Heart right ventricle (tissue), 16 donors: ENCODE data around the gene DNAJB6. TPM values are rescaled to one million over a fixed set of nuclear protein-coding genes. Genes with fewer than 3 reads are reported as not detected.

Source experiments
- ATAC-seq, 8 donors: fragments of 200-7000 bp; cut with Tn5 transposase; one replicate each; pipeline ENCODE4 v1.9.1; 2020; ENCODE audit warnings: mild to moderate bottlenecking in 8 of 8, moderate library complexity in 8 of 8, moderate number of reproducible peaks in 1 of 8
- DNase-seq, 2 donors: peaks; one replicate each; pipeline ENCODE4 v3.0.0-alpha.2; 2020
- H3K27ac ChIP-seq, 10 donors: fragments of 200-600 bp; sonication (generic) in 2 of 10; one replicate each; pipeline versions ENCODE4 v1.5.0 to v1.8.0; 2020 to 2022; ENCODE audit warnings: mild to moderate bottlenecking in 3 of 10
- H3K27me3 ChIP-seq, 7 donors: fragments of 200-600 bp; one replicate each; pipeline ENCODE4 v1.8.0; 2021 to 2022; ENCODE audit warnings: mild to moderate bottlenecking in 2 of 7
- H3K36me3 ChIP-seq, 9 donors: fragments of 200-600 bp; sonication (generic) in 1 of 9; one replicate each; pipeline versions ENCODE4 v1.5.0 to v1.8.0; 2020 to 2022; ENCODE audit warnings: mild to moderate bottlenecking in 2 of 9
- H3K4me1 ChIP-seq, 9 donors: fragments of 200-600 bp; sonication (generic) in 1 of 9; one replicate each; pipeline versions ENCODE4 v1.5.0 to v1.8.0; 2020 to 2022; ENCODE audit warnings: mild to moderate bottlenecking in 4 of 9
- H3K4me3 ChIP-seq, 10 donors: fragments of 200-600 bp; sonication (generic) in 2 of 10; one replicate each; pipeline versions ENCODE4 v1.5.0 to v1.8.0; 2020 to 2022; ENCODE audit warnings: mild to moderate bottlenecking in 7 of 10, moderate library complexity in 2 of 10
- H3K9me3 ChIP-seq, 11 donors: fragments of 200-600 bp in 10 of 11; sonication (generic) in 2 of 11; one replicate each; pipeline versions ENCODE4 v1.5.0 to v1.8.0; 2013 to 2022; ENCODE audit warnings: mild to moderate bottlenecking in 2 of 11, control low read depth in 1 of 11, moderate library complexity in 1 of 11
- WGBS, 2 donors: extraction: QIAGEN DNeasy Blood & Tissue Kit; methylation state at CpG; one replicate each; pipeline ENCODE4 v1.1.7; 2013; ENCODE audit warnings: inconsistent platforms in 1 of 2; 5-methylcytosine and 5-hydroxymethylcytosine counted together
- intact Hi-C, 10 donors: fragments of 100-400 bp; cut with DNase I; formaldehyde crosslinking; loops; one replicate each; pipeline versions ENCODE4 v1.11.1 to v1.14.2; 2022
- polyA plus RNA-seq, 2 donors: library from polyadenylated mRNA; stranded (reverse); fragments of 200-250 nt; gene quantifications; one replicate each; pipeline ENCODE4 v1.2.3, GENCODE V29; 2013
- total RNA-seq, 10 donors: library from RNA; stranded (reverse); fragmentation: NEBNext Ultra II Directional in 3 of 10; extraction: Animal tissue kit (Norgen Biotek cat#: 25700) in 3 of 10; gene quantifications; one replicate each; pipeline versions ENCODE4 v1.2.1 to v1.2.4, GENCODE V29; 2021 to 2023
- TF ChIP-seq, protein P1 (sequence below), 9 donors: fragments of 200-600 bp; sonication (generic) in 2 of 9; IDR thresholded peaks; one replicate each; pipeline versions ENCODE4 v1.5.0 to v1.8.0; 2021 to 2022; ENCODE audit warnings: antibody characterized with exemption in 9 of 9, mild to moderate bottlenecking in 5 of 9, moderate library complexity in 1 of 9
- donor health status: Arrhythmogenic right ventricular cardiomyopathy.
- donor health status: ischemic (EF 13 %, LVEDD 7.1; RV severe dilation, severe dysfunction).
- donor health status: healthy with polysubstance abuse.
- donor health status: DM: no; HTN: yes; CAD: no.
- donor health status: DM: no; HTN: no; CAD: no.
- donor health status: ischemic (EF 25% LVEDD 6.9; RV normal size, moderate dysfunction).
- donor health status: ischemic (EF 25% LVEDD 5.7; RV mildly dilated, moderate dysfunction).
- donor health status: healthy.
- donor health status: DM: yes; HTN: yes; CAD: no.
- donor health status: Ischemic cardiomyopathy.
- donor health status: ischemic (EF 35%, LVEDD 5.7; RV mildly dilated, moderate dysfunction).
- donor health status: nonischemic (EF 11% LVEDD 7.7; RV severe dilation, severe dysfunction).
- donor health status: DM: yes; HTN: yes; CAD: no.
- donor health status: PGD.
- donor health status: ischemic (EF 29% LVEDD 5.4; RV normal size, mild dysfunction).
- donor health status: nonischemic (EF 23%, LVEDD 6.1; RV moderate dilation, normal function).

The DNAJB6 gene
- total and polyA plus RNA-seq, 12 donors: 114 to 200 (median 183) TPM

DNA sequence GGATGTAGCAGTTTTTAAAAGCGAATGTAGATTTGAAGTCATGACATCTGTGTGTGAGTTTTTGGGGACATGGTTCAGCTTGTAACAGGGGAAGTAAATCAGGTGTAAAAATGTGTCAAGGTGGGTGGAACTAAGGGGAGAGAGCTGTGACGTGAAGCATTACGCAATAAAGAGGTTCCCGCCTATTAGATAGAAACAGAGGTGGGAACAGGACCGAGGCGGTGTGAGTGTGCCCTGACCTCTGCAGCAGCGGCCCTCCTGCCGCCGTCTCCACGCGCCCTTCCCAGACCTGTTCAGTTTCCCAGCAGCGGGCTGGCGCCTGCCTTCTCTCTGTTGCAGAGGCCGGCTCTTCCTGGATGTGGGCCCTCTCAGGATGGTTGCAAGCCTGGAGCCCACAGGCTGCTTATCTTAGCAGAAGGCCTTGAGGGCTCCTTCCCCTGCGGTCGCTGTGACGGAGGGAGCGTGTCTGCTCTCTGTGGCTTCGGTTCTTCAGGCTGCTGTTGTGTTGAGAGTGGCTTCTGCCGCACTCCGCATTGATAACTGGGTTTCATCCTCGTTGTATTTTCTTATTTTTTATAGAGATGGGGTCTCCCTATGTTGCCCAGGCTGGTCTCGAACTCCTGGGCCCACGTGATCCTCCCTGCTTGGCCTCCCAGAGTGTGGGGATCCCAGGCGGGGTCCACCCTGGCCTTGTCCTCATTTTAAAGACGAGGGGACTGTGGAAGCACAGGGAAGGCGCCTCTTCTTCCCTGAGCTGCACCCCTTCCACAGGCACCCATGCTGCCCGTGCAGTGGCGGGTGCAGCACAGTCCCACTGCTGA is 65.0 kb downstream of the DNAJB6 start:
- intact Hi-C loops: no loop called here
- TF ChIP-seq, protein P1, sequence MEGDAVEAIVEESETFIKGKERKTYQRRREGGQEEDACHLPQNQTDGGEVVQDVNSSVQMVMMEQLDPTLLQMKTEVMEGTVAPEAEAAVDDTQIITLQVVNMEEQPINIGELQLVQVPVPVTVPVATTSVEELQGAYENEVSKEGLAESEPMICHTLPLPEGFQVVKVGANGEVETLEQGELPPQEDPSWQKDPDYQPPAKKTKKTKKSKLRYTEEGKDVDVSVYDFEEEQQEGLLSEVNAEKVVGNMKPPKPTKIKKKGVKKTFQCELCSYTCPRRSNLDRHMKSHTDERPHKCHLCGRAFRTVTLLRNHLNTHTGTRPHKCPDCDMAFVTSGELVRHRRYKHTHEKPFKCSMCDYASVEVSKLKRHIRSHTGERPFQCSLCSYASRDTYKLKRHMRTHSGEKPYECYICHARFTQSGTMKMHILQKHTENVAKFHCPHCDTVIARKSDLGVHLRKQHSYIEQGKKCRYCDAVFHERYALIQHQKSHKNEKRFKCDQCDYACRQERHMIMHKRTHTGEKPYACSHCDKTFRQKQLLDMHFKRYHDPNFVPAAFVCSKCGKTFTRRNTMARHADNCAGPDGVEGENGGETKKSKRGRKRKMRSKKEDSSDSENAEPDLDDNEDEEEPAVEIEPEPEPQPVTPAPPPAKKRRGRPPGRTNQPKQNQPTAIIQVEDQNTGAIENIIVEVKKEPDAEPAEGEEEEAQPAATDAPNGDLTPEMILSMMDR (IDR thresholded peaks at IDR 0.05): no peak
- H3K9me3 ChIP-seq: no peaks in the 10 kb centered on the region
- peaks cover 0 to 71% (median 0%) of the 10 kb centered on the region in 9 donors for H3K36me3 ChIP-seq
- ATAC-seq: no peak
- 87 to 92% methylated on average over 29 of the region's 29 CpGs for WGBS, 2 donors
- H3K27me3 ChIP-seq: no peaks in the 10 kb centered on the region
- peak overlapping the region in 3 of 10 donors; percentile 20 to 86 (median 48) for H3K27ac ChIP-seq
- DNase-seq: no peak
- peaks cover 10 to 62% (median 45%) of the 10 kb centered on the region in 9 donors for H3K4me1 ChIP-seq
- no peak overlapping the region for H3K4me3 ChIP-seq

DNA sequence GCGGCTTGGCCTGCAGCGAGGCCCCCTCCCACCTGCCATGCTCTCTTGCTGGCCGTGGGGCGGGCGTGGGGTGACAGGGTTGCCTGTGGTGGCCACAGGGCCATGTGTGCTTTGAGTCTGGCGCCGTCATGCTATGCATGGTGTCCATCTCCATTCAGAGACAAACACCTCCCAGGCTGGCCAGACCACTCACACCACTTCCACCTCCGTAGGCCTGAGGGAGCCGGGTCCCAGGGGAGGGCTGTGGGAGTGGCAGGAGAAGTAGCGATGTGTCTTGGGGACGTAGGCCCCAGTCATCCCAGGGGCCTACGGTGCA is 65.5 kb downstream of the DNAJB6 start:
- intact Hi-C loops: no loop called here
- H3K4me1 ChIP-seq: peaks cover 10 to 57% (median 40%) of the 10 kb centered on the region in 9 donors
- ATAC-seq (no peak), DNase-seq (no peak)
- TF ChIP-seq, protein P1 (IDR thresholded peaks at IDR 0.05): no peak
- H3K27me3 ChIP-seq: no peaks in the 10 kb centered on the region
- 88 to 91% methylated on average over 12 of the region's 12 CpGs for WGBS, 2 donors
- no peaks in the 10 kb centered on the region for H3K9me3 ChIP-seq
- peak overlapping the region in 3 of 10 donors; percentile 20 to 86 (median 67) for H3K27ac ChIP-seq
- H3K4me3 ChIP-seq: no peak overlapping the region
- H3K36me3 ChIP-seq: peaks cover 0 to 71% (median 0%) of the 10 kb centered on the region in 9 donors

DNA sequence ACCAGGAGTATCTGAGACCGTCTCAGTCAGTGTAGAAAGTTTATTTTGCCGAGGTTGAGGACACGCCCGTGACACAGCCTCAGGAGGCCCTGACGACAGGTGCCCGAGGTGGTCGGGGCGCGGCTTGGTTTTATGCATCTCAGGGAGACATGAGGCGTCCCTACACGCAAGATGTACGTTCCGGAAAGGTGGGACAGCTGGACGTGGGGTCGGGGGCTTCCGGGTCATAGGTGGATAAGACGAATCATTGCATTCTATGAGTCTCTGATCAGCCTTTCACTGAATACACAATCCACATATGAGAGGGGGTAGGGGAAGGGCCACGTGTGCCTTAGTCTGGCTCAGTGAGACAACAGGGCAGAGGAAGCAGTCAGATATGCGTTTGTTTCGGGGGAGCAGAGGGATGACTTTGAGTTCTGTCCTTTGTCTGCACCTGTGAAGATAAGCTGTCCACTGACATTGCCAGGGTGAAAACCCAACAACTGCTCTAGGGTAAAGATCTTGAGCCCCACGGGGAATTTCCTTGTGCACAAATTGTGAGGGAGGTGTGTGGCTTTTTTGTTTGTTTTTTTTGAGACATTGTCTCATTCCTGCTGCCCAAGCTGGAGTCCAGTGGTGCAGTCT is 66.2 kb downstream of the DNAJB6 start:
- Histone ChIP-seq H3K27me3 (no peaks in the 10 kb centered on the region), H3K27ac (peak overlapping the region in 5 of 10 donors; percentile 38 to 67 (median 43)), H3K36me3 (peaks cover 0 to 75% (median 0%) of the 10 kb centered on the region in 9 donors), H3K9me3 (no peaks in the 10 kb centered on the region), H3K4me3 (no peak overlapping the region), H3K4me1 (peaks cover 10 to 50% (median 33%) of the 10 kb centered on the region in 9 donors)
- intact Hi-C loops: no loop called here
- TF ChIP-seq, protein P1 (IDR thresholded peaks at IDR 0.05): no peak
- WGBS, 2 donors: 82 to 84% methylated on average over 21 of the region's 21 CpGs
- ATAC-seq: no peak
- no peak for DNase-seq

DNA sequence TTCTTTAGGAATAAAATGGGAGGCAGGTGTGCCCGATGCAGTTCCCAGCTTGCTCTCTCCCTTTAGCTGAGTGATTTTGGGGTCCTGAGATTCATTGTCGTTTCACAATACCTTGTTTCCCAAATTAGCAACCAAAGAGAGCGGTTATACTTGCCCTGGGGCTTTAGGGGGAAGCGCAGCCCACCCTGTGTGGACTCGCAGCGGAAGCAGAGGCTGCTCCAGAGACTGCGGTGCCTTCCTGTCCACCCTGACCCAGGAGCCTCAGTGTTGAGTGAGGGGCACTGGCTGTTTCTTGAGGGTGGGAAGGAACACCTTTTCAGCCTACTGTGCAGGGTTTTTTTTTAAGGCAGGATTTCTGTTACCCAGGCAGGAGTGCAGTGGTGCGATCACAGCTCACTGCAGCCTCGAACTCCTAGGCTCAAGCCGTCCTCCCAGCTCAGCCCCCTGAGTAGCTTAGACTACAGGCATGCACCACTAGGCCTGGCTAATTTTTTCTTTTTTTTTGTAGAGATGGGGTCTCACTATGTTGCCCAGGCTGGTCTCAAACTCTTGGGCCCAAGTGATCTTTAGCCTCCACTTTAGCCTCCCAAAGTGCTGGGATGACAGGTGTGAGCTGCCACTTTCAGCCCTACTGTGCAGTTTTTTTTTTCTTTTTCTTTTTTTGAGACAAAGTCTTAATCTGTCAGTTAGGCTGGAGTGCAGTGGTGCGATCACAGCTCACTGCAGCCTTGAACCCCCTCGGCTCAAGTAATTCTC is 67.0 kb downstream of the DNAJB6 start:
- intact Hi-C loops: no loop called here
- ATAC-seq: no peak
- no peak overlapping the region for H3K4me3 ChIP-seq
- TF ChIP-seq, protein P1 (IDR thresholded peaks at IDR 0.05): no peak
- no peaks in the 10 kb centered on the region for H3K9me3 ChIP-seq
- H3K4me1 ChIP-seq: peaks cover 10 to 42% (median 25%) of the 10 kb centered on the region in 9 donors
- H3K36me3 ChIP-seq: peaks cover 0 to 83% (median 0%) of the 10 kb centered on the region in 9 donors
- DNase-seq: no peak
- H3K27ac ChIP-seq: peak overlapping the region in 5 of 10 donors; percentile 38 to 72 (median 43)
- H3K27me3 ChIP-seq: no peaks in the 10 kb centered on the region
- WGBS, 2 donors: 87 to 90% methylated on average over 12 of the region's 12 CpGs
